ENCODE measurements around the gene EXOC3. TPM values are rescaled to one million over a fixed set of nuclear protein-coding genes. Genes with fewer than 3 reads are reported as not detected.

EXOC3 gene
- total RNA-seq, 1 donor from 2014 or later: 19.2 TPM

DNA sequence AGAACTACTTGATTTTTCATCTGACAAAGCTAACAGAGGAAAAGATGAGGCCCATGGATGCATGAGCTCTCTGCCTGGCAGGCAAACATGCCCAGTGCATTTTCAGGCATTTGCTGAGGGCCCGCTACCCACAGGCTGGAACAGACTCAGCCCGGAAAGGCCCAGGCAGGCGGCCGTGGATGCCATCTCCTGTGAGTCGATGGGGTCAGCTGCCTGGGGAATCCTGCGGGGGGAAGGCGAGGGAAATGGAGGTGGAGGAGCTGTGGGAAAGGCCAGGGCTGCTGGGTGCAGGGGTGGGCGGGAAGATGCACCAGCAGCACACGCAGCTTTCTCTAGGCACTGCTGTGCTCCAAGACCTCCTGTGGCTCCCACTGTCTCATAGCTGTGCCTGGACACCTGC is 67.5 kb downstream of the EXOC3 start:
- no peak overlapping the region for H3K4me3 ChIP-seq
- H4K20me1 ChIP-seq (ENCODE audit: low read depth): no peaks in the 10 kb centered on the region
- peaks cover 5% of the 10 kb centered on the region for H3F3A ChIP-seq (ENCODE audit: low read depth)
- TF ChIP-seq, protein P1, sequence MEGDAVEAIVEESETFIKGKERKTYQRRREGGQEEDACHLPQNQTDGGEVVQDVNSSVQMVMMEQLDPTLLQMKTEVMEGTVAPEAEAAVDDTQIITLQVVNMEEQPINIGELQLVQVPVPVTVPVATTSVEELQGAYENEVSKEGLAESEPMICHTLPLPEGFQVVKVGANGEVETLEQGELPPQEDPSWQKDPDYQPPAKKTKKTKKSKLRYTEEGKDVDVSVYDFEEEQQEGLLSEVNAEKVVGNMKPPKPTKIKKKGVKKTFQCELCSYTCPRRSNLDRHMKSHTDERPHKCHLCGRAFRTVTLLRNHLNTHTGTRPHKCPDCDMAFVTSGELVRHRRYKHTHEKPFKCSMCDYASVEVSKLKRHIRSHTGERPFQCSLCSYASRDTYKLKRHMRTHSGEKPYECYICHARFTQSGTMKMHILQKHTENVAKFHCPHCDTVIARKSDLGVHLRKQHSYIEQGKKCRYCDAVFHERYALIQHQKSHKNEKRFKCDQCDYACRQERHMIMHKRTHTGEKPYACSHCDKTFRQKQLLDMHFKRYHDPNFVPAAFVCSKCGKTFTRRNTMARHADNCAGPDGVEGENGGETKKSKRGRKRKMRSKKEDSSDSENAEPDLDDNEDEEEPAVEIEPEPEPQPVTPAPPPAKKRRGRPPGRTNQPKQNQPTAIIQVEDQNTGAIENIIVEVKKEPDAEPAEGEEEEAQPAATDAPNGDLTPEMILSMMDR (IDR thresholded peaks at IDR 0.05): no peak
- no peak for TF ChIP-seq EZH2phosphoT487 (IDR thresholded peaks at IDR 0.05)
- TF ChIP-seq EZH2 (IDR thresholded peaks at IDR 0.05): no peak
- Mint-ChIP-seq H3K4me1 (peaks cover 15% of the 10 kb centered on the region), H3K36me3 (no peaks in the 10 kb centered on the region), H3K27me3 (ENCODE audit: insufficient read depth, low read depth) (peaks cover 13% of the 10 kb centered on the region), H3K9me3 (peaks cover 3% of the 10 kb centered on the region), H3K4me3 (no peak overlapping the region), H3K27ac (peak overlapping the region; percentile 6)
- no peaks in the 10 kb centered on the region for H3K36me3 ChIP-seq
- no peak overlapping the region for H2AFZ ChIP-seq (replicated peaks)
- H3K4me1 ChIP-seq: peaks cover 11% of the 10 kb centered on the region
- H3K79me2 ChIP-seq (ENCODE audit: low read depth): no peaks in the 10 kb centered on the region
- H3K4me2 ChIP-seq: no peak overlapping the region
- no peak overlapping the region for H3K9ac ChIP-seq
- H3K9me3 ChIP-seq (ENCODE audit: low read depth): no peaks in the 10 kb centered on the region
- peaks cover 51% of the 10 kb centered on the region for H3K27me3 ChIP-seq
- no peak overlapping the region for H3K27ac ChIP-seq
- DNase-seq (ENCODE audit: low spot score): no peak

DNA sequence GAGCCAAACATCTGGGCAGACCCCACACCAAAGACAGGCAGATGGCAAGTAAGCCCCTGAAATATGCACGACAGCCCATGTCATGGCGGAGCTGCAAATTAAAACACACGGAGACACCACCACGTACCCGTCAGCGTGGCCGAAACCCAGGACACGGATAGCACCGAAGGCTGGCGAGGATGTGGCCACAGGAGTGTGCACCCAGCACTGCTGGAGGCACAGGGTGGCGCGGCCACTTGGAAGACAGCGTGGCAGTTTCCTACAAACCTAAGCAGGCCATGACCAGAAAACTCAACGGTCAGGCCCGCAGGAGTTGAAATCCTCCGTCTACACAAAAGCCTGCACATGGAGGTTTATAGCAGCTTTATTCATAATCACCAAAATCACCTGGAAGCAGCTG is 68.5 kb downstream of the EXOC3 start:
- Mint-ChIP-seq H3K27me3 (ENCODE audit: insufficient read depth, low read depth) (peaks cover 18% of the 10 kb centered on the region), H3K36me3 (no peaks in the 10 kb centered on the region), H3K9me3 (peaks cover 3% of the 10 kb centered on the region), H3K4me1 (peaks cover 15% of the 10 kb centered on the region), H3K27ac (no peak overlapping the region), H3K4me3 (no peak overlapping the region)
- Histone ChIP-seq H2AFZ (replicated peaks) (no peak overlapping the region), H3K9me3 (ENCODE audit: low read depth) (no peaks in the 10 kb centered on the region), H3K9ac (no peak overlapping the region), H4K20me1 (ENCODE audit: low read depth) (no peaks in the 10 kb centered on the region), H3K4me1 (peaks cover 11% of the 10 kb centered on the region), H3K27me3 (peaks cover 49% of the 10 kb centered on the region), H3K79me2 (ENCODE audit: low read depth) (no peaks in the 10 kb centered on the region), H3F3A (ENCODE audit: low read depth) (peaks cover 5% of the 10 kb centered on the region), H3K36me3 (no peaks in the 10 kb centered on the region), H3K4me2 (no peak overlapping the region), H3K4me3 (no peak overlapping the region), H3K27ac (no peak overlapping the region)
- TF ChIP-seq, protein P1 (IDR thresholded peaks at IDR 0.05): no peak
- TF ChIP-seq EZH2 (IDR thresholded peaks at IDR 0.05): no peak
- no peak for TF ChIP-seq EZH2phosphoT487 (IDR thresholded peaks at IDR 0.05)
- DNase-seq (ENCODE audit: low spot score): no peak

DNA sequence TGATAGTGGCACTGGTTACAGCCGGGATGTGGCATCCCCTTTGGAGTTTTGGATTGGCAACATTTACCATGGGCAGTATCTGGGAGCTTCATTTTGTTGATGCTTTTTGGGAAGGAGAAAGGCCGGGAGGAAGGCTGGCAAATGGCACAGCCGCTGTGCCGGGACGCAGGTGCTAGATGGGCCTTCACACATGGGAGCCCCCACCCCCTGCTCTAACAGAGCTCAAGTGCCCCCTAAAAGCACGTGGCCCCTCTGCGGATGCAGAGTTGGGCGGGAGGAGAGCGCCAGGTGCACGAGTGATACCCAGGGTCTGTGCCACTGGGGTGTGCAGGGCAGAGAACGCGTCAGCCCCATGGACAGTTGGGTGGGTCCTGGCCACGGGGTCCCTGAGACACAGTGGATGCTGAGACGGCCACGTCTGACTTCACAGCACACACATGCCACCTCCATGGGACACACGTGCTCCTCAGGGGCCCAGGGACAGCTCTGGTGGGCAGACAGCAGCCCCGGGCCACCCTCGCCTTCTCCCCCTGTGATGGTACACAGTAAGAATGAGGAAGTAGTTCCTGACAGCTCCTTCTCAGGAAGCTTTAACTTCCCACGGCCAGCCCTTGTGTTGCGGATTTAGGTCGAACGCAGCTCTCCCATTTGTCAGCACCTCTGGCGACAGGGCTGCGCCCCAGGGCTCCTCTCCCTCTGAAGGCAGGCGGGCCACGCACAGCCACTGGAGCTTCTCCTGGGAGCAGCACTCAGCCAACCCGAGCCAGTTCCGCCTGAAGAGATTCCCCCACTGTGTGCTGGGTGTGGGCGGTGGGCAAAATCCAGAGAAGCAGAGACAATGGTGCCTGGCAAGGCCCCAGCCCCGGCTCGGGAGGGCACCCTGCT is 70.5 kb downstream of the EXOC3 start:
- no peak overlapping the region for H3K27ac Mint-ChIP-seq
- TF ChIP-seq, protein P1 (IDR thresholded peaks at IDR 0.05): no peak
- no peak for TF ChIP-seq EZH2phosphoT487 (IDR thresholded peaks at IDR 0.05)
- TF ChIP-seq EZH2 (IDR thresholded peaks at IDR 0.05): no peak
- H3K36me3 Mint-ChIP-seq: no peaks in the 10 kb centered on the region
- no peak overlapping the region for H3K27ac ChIP-seq
- no peaks in the 10 kb centered on the region for H4K20me1 ChIP-seq (ENCODE audit: low read depth)
- H3K27me3 Mint-ChIP-seq (ENCODE audit: insufficient read depth, low read depth): peaks cover 26% of the 10 kb centered on the region
- H3F3A ChIP-seq (ENCODE audit: low read depth): peaks cover 5% of the 10 kb centered on the region
- peak overlapping the region; percentile 41 for H3K4me3 Mint-ChIP-seq
- no peak overlapping the region for H2AFZ ChIP-seq (replicated peaks)
- peaks cover 15% of the 10 kb centered on the region for H3K4me1 Mint-ChIP-seq
- peaks cover 59% of the 10 kb centered on the region for H3K27me3 ChIP-seq
- H3K36me3 ChIP-seq: no peaks in the 10 kb centered on the region
- no peaks in the 10 kb centered on the region for H3K9me3 Mint-ChIP-seq
- no peak overlapping the region for H3K4me3 ChIP-seq
- H3K79me2 ChIP-seq (ENCODE audit: low read depth): no peaks in the 10 kb centered on the region
- H3K4me2 ChIP-seq: no peak overlapping the region
- no peak overlapping the region for H3K9ac ChIP-seq
- no peak for DNase-seq (ENCODE audit: low spot score)
- H3K4me1 ChIP-seq: peaks cover 11% of the 10 kb centered on the region
- no peaks in the 10 kb centered on the region for H3K9me3 ChIP-seq (ENCODE audit: low read depth)

All from neural progenitor cell (in vitro differentiated cells).